Esophagus muscularis mucosa (tissue), 4 donors: Measurements from ENCODE around the gene ASXL3. TPM values are rescaled to one million over a fixed set of nuclear protein-coding genes. Genes with fewer than 3 reads are reported as not detected.

Experiments
- DNase-seq: peaks from one replicate; pipeline ENCODE4 v3.0.0-alpha.2; 2017; ENCODE audit errors: extremely low spot score
- H3K27ac ChIP-seq, 4 donors: fragments of 200-600 bp; sonication (generic); replicated peaks in 1 of 4; 1 replicate in 3 of 4; 2 replicates in 1 of 4; pipeline ENCODE4 v1.5.1; 2016 to 2019; ENCODE audit warnings: mild to moderate bottlenecking in 1 of 4
- H3K27me3 ChIP-seq, 4 donors: fragments of 200-600 bp; sonication (generic); one replicate each; pipeline versions ENCODE4 v1.5.1 to v1.6.0; 2016 to 2019
- H3K36me3 ChIP-seq, 4 donors: fragments of 200-600 bp; sonication (generic); one replicate each; pipeline ENCODE4 v1.5.1; 2016 to 2019
- H3K4me1 ChIP-seq, 4 donors: fragments of 200-600 bp; sonication (generic); one replicate each; pipeline ENCODE4 v1.5.1; 2016 to 2019
- H3K4me3 ChIP-seq, 4 donors: fragments of 200-600 bp; sonication (generic); 1 replicate in 2 of 4; 2 replicates in 2 of 4; pipeline ENCODE4 v1.5.1; 2016 to 2019; ENCODE audit warnings: mild to moderate bottlenecking in 4 of 4, moderate library complexity in 1 of 4
- H3K9me3 ChIP-seq, 4 donors: fragments of 200-600 bp; sonication (generic); 1 replicate in 3 of 4; 2 replicates in 1 of 4; pipeline ENCODE4 v1.5.1; 2016 to 2019
- EP300 ChIP-seq: sonication (generic); formaldehyde crosslinking; IDR thresholded peaks from one replicate; pipeline ENCODE4 v1.6.1; 2017; ENCODE audit warnings: antibody characterized with exemption
- POLR2A ChIP-seq: fragments of 450-650 bp; IDR thresholded peaks from one replicate; pipeline ENCODE4 v1.6.1; 2017; ENCODE audit warnings: antibody characterized with exemption, moderate library complexity, mild to moderate bottlenecking, low read depth
- POLR2AphosphoS5 ChIP-seq, 2 donors: sonication (generic); formaldehyde crosslinking; IDR thresholded peaks; one replicate each; pipeline ENCODE4 v1.6.1; 2017; ENCODE audit warnings: antibody characterized with exemption in 2 of 2
- whole genome bisulfite sequencing: methylation state at CpG from one replicate; pipeline ENCODE4 v1.1.5; 2018; 5-methylcytosine and 5-hydroxymethylcytosine counted together
- intact Hi-C: fragments of 100-400 bp; cut with DNase I; formaldehyde crosslinking; loops from one replicate; pipeline ENCODE4 v1.15.1; 2023
- total RNA-seq, 4 donors: library from RNA; depleted of rRNA; stranded (reverse); fragments of >200 nt; gene quantifications; one replicate each; pipeline versions ENCODE4 v1.1.0 to v1.2.1, GENCODE V29; 2016
- TF ChIP-seq, protein P1 (sequence below), 3 experiments: fragments of 200-600 bp in 2 of 3; fragments of 450-650 bp in 1 of 3; sonication (generic) in 2 of 3; IDR thresholded peaks; one replicate each; pipeline ENCODE4 v1.5.1; 2017 to 2019; ENCODE audit warnings: antibody characterized with exemption in 3 of 3, mild to moderate bottlenecking in 2 of 3, moderate library complexity in 1 of 3

ASXL3 gene
- total RNA-seq, 4 donors from 2014 or later = 0.66 to 2.1 (median 1.1) TPM

DNA sequence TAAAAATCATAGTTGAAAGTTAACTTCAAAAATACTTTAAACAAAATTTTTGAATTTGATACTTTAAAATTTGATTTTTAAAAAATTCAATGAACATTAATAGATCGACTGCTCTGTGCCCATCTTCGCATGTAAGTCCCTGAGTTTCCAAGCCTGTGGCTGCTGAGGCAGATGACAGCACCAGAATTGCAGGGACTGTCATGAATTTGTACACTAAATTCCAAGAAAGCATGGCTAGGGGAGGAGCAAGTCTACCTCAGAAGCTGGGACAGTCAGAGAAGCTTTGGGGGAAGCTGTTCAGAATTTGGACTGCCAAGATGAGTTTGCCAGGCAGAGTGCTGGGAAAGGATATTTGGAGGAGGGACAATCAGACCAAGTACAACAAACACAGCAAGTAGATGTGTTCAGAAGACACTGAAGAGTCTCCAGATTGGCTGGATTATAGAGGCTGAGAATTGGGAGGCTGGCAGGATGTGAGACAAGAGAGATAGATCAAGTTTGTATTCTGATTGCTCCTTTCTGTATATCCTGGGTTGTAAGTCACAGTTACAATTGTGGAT, 79.0 kb downstream of the ASXL3 start:
- Histone ChIP-seq H3K27me3 (no peaks in the 10 kb centered on the region), H3K27ac (no peak overlapping the region), H3K4me3 (no peak overlapping the region), H3K4me1 (peaks cover 0 to 11% (median 10%) of the 10 kb centered on the region in 4 donors), H3K36me3 (no peaks in the 10 kb centered on the region), H3K9me3 (no peaks in the 10 kb centered on the region)
- TF ChIP-seq POLR2AphosphoS5 (IDR thresholded peaks at IDR 0.05) = no peak
- TF ChIP-seq, protein P1, sequence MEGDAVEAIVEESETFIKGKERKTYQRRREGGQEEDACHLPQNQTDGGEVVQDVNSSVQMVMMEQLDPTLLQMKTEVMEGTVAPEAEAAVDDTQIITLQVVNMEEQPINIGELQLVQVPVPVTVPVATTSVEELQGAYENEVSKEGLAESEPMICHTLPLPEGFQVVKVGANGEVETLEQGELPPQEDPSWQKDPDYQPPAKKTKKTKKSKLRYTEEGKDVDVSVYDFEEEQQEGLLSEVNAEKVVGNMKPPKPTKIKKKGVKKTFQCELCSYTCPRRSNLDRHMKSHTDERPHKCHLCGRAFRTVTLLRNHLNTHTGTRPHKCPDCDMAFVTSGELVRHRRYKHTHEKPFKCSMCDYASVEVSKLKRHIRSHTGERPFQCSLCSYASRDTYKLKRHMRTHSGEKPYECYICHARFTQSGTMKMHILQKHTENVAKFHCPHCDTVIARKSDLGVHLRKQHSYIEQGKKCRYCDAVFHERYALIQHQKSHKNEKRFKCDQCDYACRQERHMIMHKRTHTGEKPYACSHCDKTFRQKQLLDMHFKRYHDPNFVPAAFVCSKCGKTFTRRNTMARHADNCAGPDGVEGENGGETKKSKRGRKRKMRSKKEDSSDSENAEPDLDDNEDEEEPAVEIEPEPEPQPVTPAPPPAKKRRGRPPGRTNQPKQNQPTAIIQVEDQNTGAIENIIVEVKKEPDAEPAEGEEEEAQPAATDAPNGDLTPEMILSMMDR (IDR thresholded peaks at IDR 0.05) = no peak
- no peak for TF ChIP-seq POLR2A
- no peak for TF ChIP-seq EP300
- WGBS = 45% methylated on average over 2 of the region's 2 CpGs
- intact Hi-C loops = no loop called here
- DNase-seq = no peak

DNA sequence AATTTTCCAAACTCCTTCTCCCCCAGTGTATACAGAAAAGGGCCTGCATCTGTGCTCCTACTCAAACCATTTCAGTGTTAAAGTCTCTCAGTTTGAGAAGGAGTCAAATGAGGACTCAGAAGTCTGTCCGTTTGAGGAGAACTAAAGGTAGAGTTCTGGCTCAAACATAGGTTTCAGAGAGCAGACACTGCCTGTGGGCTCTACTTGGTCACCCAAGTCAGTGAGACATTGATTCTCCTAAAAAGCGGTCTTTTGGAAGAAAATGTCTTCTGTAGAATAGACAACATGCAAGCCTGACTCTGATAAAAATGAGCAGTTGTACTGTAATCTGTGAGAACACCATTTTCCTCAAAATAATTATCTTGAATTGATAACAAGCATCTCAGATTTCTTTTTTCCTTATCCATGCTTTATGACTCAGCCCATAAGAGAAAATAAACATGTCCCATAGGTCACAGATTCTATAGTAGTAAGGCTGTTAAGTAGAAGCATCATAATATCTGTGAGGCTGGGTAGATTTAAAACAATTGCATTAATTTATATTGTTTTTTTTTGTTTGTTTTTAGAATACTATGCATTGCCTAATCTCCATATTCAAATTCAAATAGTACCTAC, 82.8 kb downstream of the ASXL3 start:
- no peak overlapping the region for H3K4me3 ChIP-seq
- no peak for DNase-seq
- TF ChIP-seq POLR2AphosphoS5 (IDR thresholded peaks at IDR 0.05) (no peak), POLR2A (no peak)
- intact Hi-C loops = no loop called here
- no peaks in the 10 kb centered on the region for H3K9me3 ChIP-seq
- H3K36me3 ChIP-seq = no peaks in the 10 kb centered on the region
- H3K4me1 ChIP-seq = peaks cover 0 to 11% (median 10%) of the 10 kb centered on the region in 4 donors
- no peak overlapping the region for H3K27ac ChIP-seq
- H3K27me3 ChIP-seq = no peaks in the 10 kb centered on the region
- WGBS = 88% methylated on average over 2 of the region's 2 CpGs

DNA sequence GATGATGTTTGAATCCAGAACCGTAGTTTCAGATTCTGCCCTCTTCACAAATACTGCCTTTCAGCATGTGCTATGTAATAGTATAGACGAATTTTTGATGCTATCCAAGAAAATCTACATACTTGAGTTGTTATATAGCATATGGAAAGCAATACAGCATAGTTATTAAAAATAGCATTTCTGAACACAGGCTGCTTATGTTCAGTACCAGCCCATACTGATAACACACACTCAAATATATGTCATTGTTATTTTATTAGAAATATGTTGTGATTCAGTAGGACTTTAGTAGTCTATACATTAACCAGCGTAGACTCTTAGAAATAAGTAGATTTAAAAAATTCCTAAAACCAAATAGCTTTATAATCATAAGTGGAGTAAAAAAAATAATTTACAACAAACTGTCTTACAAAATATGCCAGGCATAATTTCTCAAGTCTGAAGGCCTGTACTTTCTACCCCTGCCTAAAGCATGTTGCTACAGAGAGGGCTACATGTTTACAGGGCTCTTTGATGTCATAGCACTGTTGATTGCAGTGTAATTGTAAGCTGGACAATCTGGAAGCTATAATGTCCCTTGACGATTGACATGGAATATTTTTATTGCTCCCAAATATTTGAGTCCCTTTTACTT, 86.3 kb downstream of the ASXL3 start:
- Histone ChIP-seq H3K4me3 (no peak overlapping the region), H3K27ac (no peak overlapping the region), H3K27me3 (no peaks in the 10 kb centered on the region), H3K4me1 (no peaks in the 10 kb centered on the region), H3K36me3 (no peaks in the 10 kb centered on the region), H3K9me3 (no peaks in the 10 kb centered on the region)
- DNase-seq = no peak
- intact Hi-C loops = no loop called here
- TF ChIP-seq POLR2AphosphoS5 (IDR thresholded peaks at IDR 0.05) (no peak), POLR2A (no peak), EP300 (no peak)
- TF ChIP-seq, protein P1 (IDR thresholded peaks at IDR 0.05) = no peak
- 85% methylated on average over 4 of the region's 4 CpGs for WGBS

DNA sequence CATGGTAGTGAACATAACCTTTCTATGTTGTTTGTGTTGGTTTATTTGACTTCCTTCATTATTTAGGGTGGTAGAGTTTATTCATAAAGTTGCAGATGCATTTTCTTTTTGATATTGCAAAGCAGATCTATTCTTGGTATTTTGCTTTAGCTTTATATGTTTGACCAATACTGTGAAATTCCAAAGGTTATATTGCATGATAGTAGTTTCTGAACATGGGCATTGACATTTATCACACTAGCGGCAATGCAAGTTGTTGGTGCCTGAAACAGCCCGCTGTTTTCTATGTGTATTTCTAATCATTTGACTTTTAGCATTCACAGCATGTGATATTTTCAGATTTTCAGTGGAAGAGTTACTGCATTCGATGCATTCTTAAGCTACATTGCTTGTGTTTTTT, 87.2 kb downstream of the ASXL3 start:
- TF ChIP-seq POLR2AphosphoS5 (IDR thresholded peaks at IDR 0.05) (no peak), POLR2A (no peak), EP300 (no peak)
- TF ChIP-seq, protein P1 (IDR thresholded peaks at IDR 0.05) = no peak
- no peak overlapping the region for H3K4me3 ChIP-seq
- no peak overlapping the region for H3K27ac ChIP-seq
- WGBS = 93% methylated on average over 3 of the region's 3 CpGs
- H3K9me3 ChIP-seq = no peaks in the 10 kb centered on the region
- no peaks in the 10 kb centered on the region for H3K27me3 ChIP-seq
- H3K4me1 ChIP-seq = no peaks in the 10 kb centered on the region
- intact Hi-C loops = no loop called here
- H3K36me3 ChIP-seq = no peaks in the 10 kb centered on the region
- no peak for DNase-seq

DNA sequence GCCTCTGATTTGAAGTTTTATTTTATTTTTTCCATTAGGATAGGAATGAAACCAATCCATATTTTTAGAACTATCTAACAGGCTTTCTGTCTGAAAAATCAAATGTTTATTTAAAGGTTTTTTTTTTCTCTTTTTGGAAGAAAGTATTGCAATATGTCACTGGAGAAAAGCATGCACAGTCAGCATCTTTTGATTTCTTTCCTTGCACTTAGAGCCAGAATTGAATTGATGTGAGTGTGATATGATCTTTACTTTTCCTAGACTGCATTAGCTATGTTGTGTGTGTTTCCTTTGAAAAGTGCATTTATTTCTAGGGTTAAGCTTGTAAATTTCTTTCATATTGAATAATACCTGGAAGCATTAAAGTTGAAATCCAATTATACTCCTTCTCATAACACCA, 87.6 kb downstream of the ASXL3 start:
- Histone ChIP-seq H3K27ac (no peak overlapping the region), H3K4me3 (no peak overlapping the region), H3K36me3 (no peaks in the 10 kb centered on the region), H3K4me1 (no peaks in the 10 kb centered on the region), H3K27me3 (no peaks in the 10 kb centered on the region), H3K9me3 (no peaks in the 10 kb centered on the region)
- TF ChIP-seq, protein P1 (IDR thresholded peaks at IDR 0.05) = no peak
- no peak for TF ChIP-seq EP300
- TF ChIP-seq POLR2A = no peak
- TF ChIP-seq POLR2AphosphoS5 (IDR thresholded peaks at IDR 0.05) = no peak
- no peak for DNase-seq
- intact Hi-C loops = no loop called here
